Peyer's patch (tissue), 4 donors: Measurements from ENCODE around the gene IL17RB. TPM values are rescaled to one million over a fixed set of nuclear protein-coding genes. Genes with fewer than 3 reads are reported as not detected.

Source experiments
- DNase-seq, 3 donors: peaks; one replicate each; pipeline ENCODE4 v3.0.0-alpha.2; 2017 to 2019
- H3K27ac ChIP-seq, 4 donors: fragments of 200-600 bp; sonication (generic); one replicate each; pipeline ENCODE4 v1.5.1; 2016 to 2019
- H3K27me3 ChIP-seq, 2 donors: fragments of 200-600 bp; sonication (generic); one replicate each; pipeline ENCODE4 v1.5.1; 2019
- H3K36me3 ChIP-seq, 3 donors: fragments of 200-600 bp; sonication (generic); one replicate each; pipeline ENCODE4 v1.5.1; 2016 to 2019
- H3K4me1 ChIP-seq, 4 donors: fragments of 200-600 bp; sonication (generic); one replicate each; pipeline ENCODE4 v1.5.1; 2016 to 2019
- H3K4me3 ChIP-seq, 4 donors: fragments of 200-600 bp; sonication (generic); 1 replicate in 3 of 4; 2 replicates in 1 of 4; pipeline ENCODE4 v1.5.1; 2016 to 2019; ENCODE audit warnings: mild to moderate bottlenecking in 1 of 4
- H3K9me3 ChIP-seq, 4 donors: fragments of 200-600 bp; sonication (generic); one replicate each; pipeline ENCODE4 v1.5.1; 2016 to 2019; ENCODE audit warnings: mild to moderate bottlenecking in 1 of 4
- POLR2A ChIP-seq, 2 donors: fragments of 450-650 bp; IDR thresholded peaks; one replicate each; pipeline ENCODE4 v1.5.1; 2017; ENCODE audit warnings: antibody characterized with exemption in 2 of 2, mild to moderate bottlenecking in 2 of 2, moderate library complexity in 2 of 2
- total RNA-seq, 4 donors: library from RNA; depleted of rRNA; stranded (reverse); fragments of >200 nt; gene quantifications; one replicate each; pipeline ENCODE4 v1.1.0, GENCODE V29; 2016
- TF ChIP-seq, protein P1 (sequence below), 6 experiments: fragments of 450-650 bp in 4 of 6; fragments of 200-600 bp in 2 of 6; sonication (generic) in 1 of 6; IDR thresholded peaks; one replicate each; pipeline ENCODE4 v1.5.1; 2017 to 2019; ENCODE audit warnings: antibody characterized with exemption in 6 of 6, mild to moderate bottlenecking in 3 of 6, moderate library complexity in 1 of 6

Gene IL17RB, protein sequence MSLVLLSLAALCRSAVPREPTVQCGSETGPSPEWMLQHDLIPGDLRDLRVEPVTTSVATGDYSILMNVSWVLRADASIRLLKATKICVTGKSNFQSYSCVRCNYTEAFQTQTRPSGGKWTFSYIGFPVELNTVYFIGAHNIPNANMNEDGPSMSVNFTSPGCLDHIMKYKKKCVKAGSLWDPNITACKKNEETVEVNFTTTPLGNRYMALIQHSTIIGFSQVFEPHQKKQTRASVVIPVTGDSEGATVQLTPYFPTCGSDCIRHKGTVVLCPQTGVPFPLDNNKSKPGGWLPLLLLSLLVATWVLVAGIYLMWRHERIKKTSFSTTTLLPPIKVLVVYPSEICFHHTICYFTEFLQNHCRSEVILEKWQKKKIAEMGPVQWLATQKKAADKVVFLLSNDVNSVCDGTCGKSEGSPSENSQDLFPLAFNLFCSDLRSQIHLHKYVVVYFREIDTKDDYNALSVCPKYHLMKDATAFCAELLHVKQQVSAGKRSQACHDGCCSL
- total RNA-seq, result 10 to 100 TPM; 18.2 to 38.5 (median 32.4) TPM

DNA sequence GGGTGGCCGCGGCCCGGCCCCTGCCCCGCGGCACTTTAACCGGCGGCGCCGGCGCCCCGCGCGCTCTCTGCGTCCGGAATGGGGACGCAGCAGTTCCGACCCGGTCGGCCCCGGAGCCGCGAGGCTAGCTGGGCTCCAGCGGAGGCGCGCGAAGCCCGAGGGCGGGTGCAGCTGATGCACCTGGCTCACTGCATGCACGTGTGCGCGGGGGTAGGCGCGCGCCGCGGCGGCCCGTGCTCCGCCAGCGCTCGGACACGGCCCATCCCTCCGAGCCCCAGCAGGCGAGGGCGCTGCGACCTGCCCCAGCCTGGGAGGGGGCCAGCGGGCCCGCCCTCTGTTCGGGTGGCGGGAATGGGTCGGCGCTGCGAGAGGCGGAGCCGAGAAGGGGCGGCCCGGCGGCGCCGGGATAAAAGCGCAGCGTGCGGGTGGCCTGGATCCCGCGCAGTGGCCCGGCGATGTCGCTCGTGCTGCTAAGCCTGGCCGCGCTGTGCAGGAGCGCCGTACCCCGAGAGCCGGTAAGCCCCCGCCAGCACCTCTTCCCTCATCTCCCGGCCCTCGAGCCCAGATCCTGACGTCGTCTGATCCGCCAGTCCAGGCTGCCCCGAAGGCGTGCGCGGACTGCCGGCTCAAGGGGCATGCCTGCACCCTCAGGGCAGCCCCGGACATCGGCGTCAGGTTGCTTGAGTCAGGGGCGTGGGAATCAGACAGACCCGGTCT, at the start of gene IL17RB, which contains the start of gene CHDH:
TSS of gene IL17RB (plus strand) at position 435 of the 717 bp plus-strand sequence. CDS start at position 456, 21 bp downstream.
TSS of gene CHDH (minus strand) at position 286 of the 717 bp plus-strand sequence. CDS start 22,411 bp downstream, outside the sequence.
- Histone ChIP-seq H3K27me3 (no peaks in the 10 kb centered on the region), H3K9me3 (no peaks in the 10 kb centered on the region), H3K4me3 (peak within 1 kb of the TSS; percentile 43 to 83 (median 72)), H3K27ac (peak within 1 kb of the TSS; percentile 58 to 97 (median 83)), H3K36me3 (no peaks in the 10 kb centered on the region), H3K4me1 (peaks cover 0 to 17% (median 7%) of the 10 kb centered on the region in 4 donors)
- DNase-seq, result peak in 2 of 3 donors; percentile 83 to 90
- TF ChIP-seq, protein P1, sequence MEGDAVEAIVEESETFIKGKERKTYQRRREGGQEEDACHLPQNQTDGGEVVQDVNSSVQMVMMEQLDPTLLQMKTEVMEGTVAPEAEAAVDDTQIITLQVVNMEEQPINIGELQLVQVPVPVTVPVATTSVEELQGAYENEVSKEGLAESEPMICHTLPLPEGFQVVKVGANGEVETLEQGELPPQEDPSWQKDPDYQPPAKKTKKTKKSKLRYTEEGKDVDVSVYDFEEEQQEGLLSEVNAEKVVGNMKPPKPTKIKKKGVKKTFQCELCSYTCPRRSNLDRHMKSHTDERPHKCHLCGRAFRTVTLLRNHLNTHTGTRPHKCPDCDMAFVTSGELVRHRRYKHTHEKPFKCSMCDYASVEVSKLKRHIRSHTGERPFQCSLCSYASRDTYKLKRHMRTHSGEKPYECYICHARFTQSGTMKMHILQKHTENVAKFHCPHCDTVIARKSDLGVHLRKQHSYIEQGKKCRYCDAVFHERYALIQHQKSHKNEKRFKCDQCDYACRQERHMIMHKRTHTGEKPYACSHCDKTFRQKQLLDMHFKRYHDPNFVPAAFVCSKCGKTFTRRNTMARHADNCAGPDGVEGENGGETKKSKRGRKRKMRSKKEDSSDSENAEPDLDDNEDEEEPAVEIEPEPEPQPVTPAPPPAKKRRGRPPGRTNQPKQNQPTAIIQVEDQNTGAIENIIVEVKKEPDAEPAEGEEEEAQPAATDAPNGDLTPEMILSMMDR (IDR thresholded peaks at IDR 0.05), result peak in 2 of 6 experiments; percentile 9 to 13
- peak in 1 of 2 donors; percentile 54 for TF ChIP-seq POLR2A (IDR thresholded peaks at IDR 0.05)

DNA sequence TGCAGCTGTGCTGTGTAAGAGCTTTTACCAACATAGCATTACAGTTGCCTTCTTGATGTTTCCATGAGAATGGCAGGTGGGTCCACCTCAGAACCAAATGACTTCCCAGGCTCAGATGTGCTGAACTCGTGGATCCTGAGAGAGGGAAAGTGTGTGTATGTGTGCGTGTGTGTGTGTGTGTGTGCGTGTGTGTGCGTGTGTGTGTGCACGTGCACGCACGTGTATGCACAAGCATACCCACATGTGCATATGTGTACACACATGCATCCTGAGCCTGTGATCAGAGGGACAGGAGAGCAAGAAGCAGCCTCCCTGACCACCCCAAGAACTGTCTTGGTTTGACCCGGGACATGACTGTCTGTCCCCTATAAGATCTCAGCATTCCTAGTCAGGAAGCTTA, 48.2 kb upstream of the IL17RB start:
- Histone ChIP-seq H3K9me3 (no peaks in the 10 kb centered on the region), H3K4me1 (no peaks in the 10 kb centered on the region), H3K36me3 (peaks cover 0 to 3% (median 0%) of the 10 kb centered on the region in 3 donors), H3K4me3 (no peak overlapping the region), H3K27ac (no peak overlapping the region), H3K27me3 (no peaks in the 10 kb centered on the region)
- no peak for DNase-seq
- TF ChIP-seq, protein P1 (IDR thresholded peaks at IDR 0.05), result no peak
- no peak for TF ChIP-seq POLR2A (IDR thresholded peaks at IDR 0.05)

DNA sequence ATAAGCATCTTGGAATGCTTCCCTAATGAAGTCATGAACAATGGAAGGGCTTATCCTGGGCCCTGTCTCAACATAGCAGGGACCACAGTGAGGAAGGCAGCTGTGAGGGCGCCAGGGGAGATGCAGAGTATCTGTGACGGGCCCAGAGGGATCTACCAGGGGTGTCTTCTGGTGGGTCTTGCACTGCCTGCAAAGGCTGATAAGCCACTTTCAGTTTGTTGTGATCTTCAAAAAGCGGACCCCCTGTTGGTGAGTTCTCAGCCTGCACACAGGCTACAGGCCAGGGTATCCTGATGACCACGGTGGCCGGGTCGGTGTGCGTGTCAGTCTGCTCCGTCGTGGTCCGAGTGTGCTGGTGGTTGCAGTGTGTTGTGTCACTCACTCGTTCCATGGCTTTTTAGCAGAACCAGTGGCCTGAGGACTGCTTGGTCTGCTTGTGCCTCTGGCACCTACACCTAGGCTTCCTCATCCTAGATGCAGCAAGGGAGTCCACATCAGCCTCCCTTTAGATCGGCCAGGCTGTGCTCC, 47.0 kb upstream of the IL17RB start:
- Histone ChIP-seq H3K36me3 (peaks cover 0 to 3% (median 0%) of the 10 kb centered on the region in 3 donors), H3K9me3 (no peaks in the 10 kb centered on the region), H3K27me3 (no peaks in the 10 kb centered on the region), H3K4me1 (no peaks in the 10 kb centered on the region), H3K4me3 (no peak overlapping the region), H3K27ac (no peak overlapping the region)
- no peak for TF ChIP-seq POLR2A (IDR thresholded peaks at IDR 0.05)
- TF ChIP-seq, protein P1 (IDR thresholded peaks at IDR 0.05), result no peak
- peak in 1 of 3 donors; percentile 33 for DNase-seq

DNA sequence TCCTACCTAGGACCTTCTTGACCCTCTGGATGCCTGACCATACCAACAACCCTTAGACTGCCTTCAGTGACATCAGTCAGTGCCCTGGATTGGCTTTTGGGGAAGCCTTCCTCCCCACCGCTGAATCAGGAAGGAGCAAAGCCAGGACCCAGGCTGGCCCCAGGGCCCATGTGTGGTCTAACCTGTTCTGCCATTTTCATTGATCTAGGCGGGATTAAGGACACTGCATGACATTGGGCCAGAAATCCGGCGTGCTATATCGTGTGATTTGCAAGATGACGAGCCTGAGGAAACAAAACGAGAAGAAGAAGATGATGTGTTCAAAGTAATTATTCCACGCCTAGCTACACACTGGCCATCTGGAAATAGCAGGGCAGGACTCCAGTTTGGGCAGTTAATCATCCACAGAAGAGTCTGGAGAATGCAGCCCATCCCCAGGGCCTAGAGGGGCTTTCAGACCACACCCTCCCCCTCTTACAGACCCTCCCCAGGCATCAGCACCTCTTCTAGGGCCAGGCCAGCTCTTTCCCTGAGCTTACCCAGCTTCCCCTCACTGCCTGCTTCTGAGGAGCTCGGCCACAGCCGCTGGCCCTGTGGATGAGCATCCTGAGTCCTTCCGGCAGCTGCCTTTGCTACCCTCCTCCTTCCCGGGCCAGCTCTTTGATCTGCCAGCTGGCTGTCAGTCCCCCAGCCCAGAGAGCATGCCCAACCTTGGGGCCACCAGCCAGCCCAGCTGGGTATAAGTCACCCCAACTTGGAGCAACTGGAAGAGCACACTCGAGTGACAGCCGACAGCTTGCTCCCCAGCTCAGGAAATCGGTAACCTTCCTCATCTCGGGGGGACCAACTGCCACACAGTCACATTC, 46.1 kb upstream of the IL17RB start:
- no peaks in the 10 kb centered on the region for H3K9me3 ChIP-seq
- H3K4me1 ChIP-seq, result no peaks in the 10 kb centered on the region
- no peak overlapping the region for H3K27ac ChIP-seq
- DNase-seq, result no peak
- H3K27me3 ChIP-seq, result no peaks in the 10 kb centered on the region
- no peak overlapping the region for H3K4me3 ChIP-seq
- no peak for TF ChIP-seq POLR2A (IDR thresholded peaks at IDR 0.05)
- TF ChIP-seq, protein P1 (IDR thresholded peaks at IDR 0.05), result no peak
- peaks cover 0 to 3% (median 0%) of the 10 kb centered on the region in 3 donors for H3K36me3 ChIP-seq
